H9 (cell line): ENCODE measurements around the gene BHLHA15. TPM values are rescaled to one million over a fixed set of nuclear protein-coding genes. Genes with fewer than 3 reads are reported as not detected.

Experiments
- DNase-seq: peaks from one replicate; pipeline ENCODE4 v3.0.0-alpha.2; 2017
- H2AFZ ChIP-seq: one replicate; pipeline ENCODE4 v1.6.1; 2013; ENCODE audit warnings: mild to moderate bottlenecking, low read length, control low read depth, moderate library complexity
- H2AK5ac ChIP-seq: 2 replicates; pipeline ENCODE4 v1.6.1; 2013; ENCODE audit warnings: low read length, control low read depth, mixed read lengths; ENCODE audit not compliant: insufficient read length
- H2BK120ac ChIP-seq: one replicate; pipeline ENCODE4 v1.6.1; 2013; ENCODE audit warnings: low read depth, mild to moderate bottlenecking, low read length, control low read depth, inconsistent platforms; ENCODE audit not compliant: poor library complexity, severe bottlenecking
- H2BK12ac ChIP-seq: 2 replicates; pipeline ENCODE4 v1.6.1; 2013; ENCODE audit warnings: low read length, control low read depth, mixed read lengths, low read depth; ENCODE audit not compliant: insufficient read length
- H2BK15ac ChIP-seq: 2 replicates; pipeline ENCODE4 v1.6.1; 2013; ENCODE audit warnings: low read depth, low read length, control low read depth
- H2BK20ac ChIP-seq: one replicate; pipeline ENCODE4 v1.6.1; 2013; ENCODE audit warnings: low read depth, mild to moderate bottlenecking, low read length, control low read depth, inconsistent platforms; ENCODE audit not compliant: poor library complexity, severe bottlenecking
- H2BK5ac ChIP-seq: 2 replicates; pipeline ENCODE4 v1.6.1; 2013; ENCODE audit warnings: low read length, control low read depth, mixed read lengths; ENCODE audit not compliant: insufficient read length
- H3K14ac ChIP-seq: 2 replicates; pipeline ENCODE4 v1.6.1; 2013; ENCODE audit warnings: low read length, control low read depth; ENCODE audit not compliant: insufficient read depth
- H3K18ac ChIP-seq: 2 replicates; pipeline ENCODE4 v1.6.1; 2013; ENCODE audit warnings: low read depth, mild to moderate bottlenecking, mixed read lengths, low read length, control low read depth; ENCODE audit not compliant: insufficient read length
- H3K23ac ChIP-seq: 2 replicates; pipeline ENCODE4 v1.6.1; 2013; ENCODE audit warnings: low read length, control low read depth, mixed read lengths, low read depth; ENCODE audit not compliant: insufficient read length
- H3K23me2 ChIP-seq: 2 replicates; pipeline ENCODE4 v1.6.1; 2013; ENCODE audit warnings: low read depth, mild to moderate bottlenecking, mixed read lengths, low read length, control low read depth; ENCODE audit not compliant: insufficient read length, poor library complexity, severe bottlenecking
- H3K27ac ChIP-seq: 2 replicates; pipeline ENCODE4 v1.5.1; 2013; ENCODE audit warnings: low read length, control low read depth, mixed read lengths, low read depth; ENCODE audit not compliant: insufficient read length
- H3K27me3 ChIP-seq: 2 replicates; pipeline ENCODE4 v1.6.1; 2013; ENCODE audit warnings: low read length, control low read depth, inconsistent platforms; ENCODE audit not compliant: insufficient read depth
- H3K4ac ChIP-seq: 2 replicates; pipeline ENCODE4 v1.6.1; 2013; ENCODE audit warnings: low read depth, mild to moderate bottlenecking, control low read depth, inconsistent platforms, low read length, moderate library complexity
- H3K4me1 ChIP-seq: 2 replicates; pipeline ENCODE4 v1.6.1; 2013; ENCODE audit warnings: low read length, control low read depth, inconsistent platforms; ENCODE audit not compliant: insufficient read depth
- H3K4me2 ChIP-seq: 2 replicates; pipeline ENCODE4 v1.6.1; 2013; ENCODE audit warnings: low read length, control low read depth, mixed read lengths; ENCODE audit not compliant: insufficient read length, insufficient read depth
- H3K56ac ChIP-seq: 2 replicates; pipeline ENCODE4 v1.6.1; 2013; ENCODE audit warnings: low read depth, mild to moderate bottlenecking, mixed read lengths, low read length, control low read depth; ENCODE audit not compliant: insufficient read length
- H3K79me1 ChIP-seq: 2 replicates; pipeline ENCODE4 v1.6.1; 2013; ENCODE audit warnings: low read depth, mild to moderate bottlenecking, moderate library complexity, low read length, control low read depth, inconsistent platforms; ENCODE audit not compliant: insufficient read depth, poor library complexity, severe bottlenecking
- H3K79me2 ChIP-seq: 2 replicates; pipeline ENCODE4 v1.6.1; 2013; ENCODE audit warnings: low read length, control low read depth, inconsistent platforms; ENCODE audit not compliant: insufficient read depth
- H3K9ac ChIP-seq: 2 replicates; pipeline ENCODE4 v1.6.1; 2013; ENCODE audit warnings: low read length, control low read depth, mixed read lengths; ENCODE audit not compliant: insufficient read length; ENCODE audit errors: extremely low read depth
- H3K9me3 ChIP-seq: one replicate; pipeline ENCODE4 v1.6.1; 2013; ENCODE audit warnings: low read depth, low read length, inconsistent platforms; ENCODE audit not compliant: control insufficient read depth
- H3T11ph ChIP-seq: one replicate; pipeline ENCODE4 v1.6.1; 2013; ENCODE audit warnings: mild to moderate bottlenecking, low read length, control low read depth, inconsistent platforms
- H4K20me1 ChIP-seq: one replicate; pipeline ENCODE4 v1.6.1; 2013; ENCODE audit not compliant: control insufficient read depth, insufficient read length, insufficient read depth
- H4K5ac ChIP-seq: 2 replicates; pipeline ENCODE4 v1.6.1; 2013; ENCODE audit warnings: low read depth, mild to moderate bottlenecking, mixed read lengths, low read length, control low read depth; ENCODE audit not compliant: insufficient read length
- H4K8ac ChIP-seq: replicated peaks from 2 replicates; pipeline ENCODE4 v1.6.1; 2013; ENCODE audit warnings: low read length, control low read depth, mixed read lengths, low read depth; ENCODE audit not compliant: insufficient read length
- H4K91ac ChIP-seq: 2 replicates; pipeline ENCODE4 v1.6.1; 2013; ENCODE audit warnings: low read depth, mild to moderate bottlenecking, moderate library complexity, mixed read lengths, low read length, control low read depth; ENCODE audit not compliant: insufficient read length
- H3K27ac Mint-ChIP-seq, 3 experiments: 2 replicates in 2 of 3; 3 replicates in 1 of 3; pipeline ENCODE4 v1.8.0; 2020 to 2021; ENCODE audit warnings: mixed read lengths in 3 of 3, mild to moderate bottlenecking in 1 of 3, moderate library complexity in 1 of 3
- H3K27me3 Mint-ChIP-seq: 2 replicates; pipeline ENCODE4 v1.8.0; 2021; ENCODE audit warnings: low read depth, mild to moderate bottlenecking, moderate library complexity, mixed read lengths
- H3K36me3 Mint-ChIP-seq, 3 experiments: 2 replicates in 2 of 3; 3 replicates in 1 of 3; pipeline ENCODE4 v1.8.0; 2020 to 2021; ENCODE audit warnings: low read depth in 3 of 3, mixed read lengths in 3 of 3; ENCODE audit not compliant: insufficient read depth in 1 of 3
- H3K4me1 Mint-ChIP-seq, 2 experiments: 2 replicates each; pipeline ENCODE4 v1.8.0; 2020; ENCODE audit warnings: mixed read lengths in 2 of 2
- H3K4me3 Mint-ChIP-seq, 2 experiments: 2 replicates in 1 of 2; 3 replicates in 1 of 2; pipeline ENCODE4 v1.8.0; 2020 to 2021; ENCODE audit warnings: mild to moderate bottlenecking in 2 of 2, mixed read lengths in 2 of 2, moderate library complexity in 1 of 2
- H3K9me3 Mint-ChIP-seq, 2 experiments: 2 replicates in 1 of 2; 3 replicates in 1 of 2; pipeline ENCODE4 v1.8.0; 2020; ENCODE audit warnings: mild to moderate bottlenecking in 2 of 2, mixed read lengths in 2 of 2, moderate library complexity in 1 of 2
- CTCF ChIP-seq: fragments of 200-600 bp; sonication (generic); conservative IDR thresholded peaks from 3 replicates; pipeline ENCODE4 v1.8.0; 2021; ENCODE audit warnings: antibody characterized with exemption, mild to moderate bottlenecking
- WGBS: extraction: QIAGEN DNeasy Blood & Tissue Kit; methylation state at CpG from one replicate; pipeline ENCODE4 v1.1.7; 2013; ENCODE audit warnings: missing lambda C conversion rate, low lambda C conversion rate, mixed read lengths; ENCODE audit not compliant: insufficient read length; ENCODE audit errors: extremely low coverage; 5-methylcytosine and 5-hydroxymethylcytosine counted together
- total RNA-seq: library from RNA; stranded (reverse); gene quantifications from 2 replicates; pipeline ENCODE4 v1.2.1, GENCODE V29; 2021

The BHLHA15 gene
- total RNA-seq, 1 experiment from 2014 or later, result 1.4 TPM

GRCh38 chr7:98175260-98175940, 35.8 kb upstream of the BHLHA15 start:
- TF ChIP-seq CTCF, result no peak
- no peaks in the 10 kb centered on the region for H3K9me3 ChIP-seq
- no peak for DNase-seq
- no peak overlapping the region for H2AK5ac ChIP-seq
- Mint-ChIP-seq H3K27ac (no peak overlapping the region), H3K27me3 (no peaks in the 10 kb centered on the region), H3K4me1 (peaks cover 0 to 4% of the 10 kb centered on the region in 2 experiments; a peak in 1 of 4 replicates), H3K9me3 (no peaks in the 10 kb centered on the region), H3K36me3 (peaks cover 10 to 26% (median 13%) of the 10 kb centered on the region in 3 experiments; a peak in 6 of 7 replicates), H3K4me3 (no peak overlapping the region)
- H4K20me1 ChIP-seq, result no peaks in the 10 kb centered on the region
- no peak overlapping the region for H3K27ac ChIP-seq
- H2AFZ ChIP-seq, result no peak overlapping the region
- H3K14ac ChIP-seq, result no peak overlapping the region
- no peak overlapping the region for H4K91ac ChIP-seq
- no peaks in the 10 kb centered on the region for H3K23me2 ChIP-seq
- peaks cover 3% of the 10 kb centered on the region for H3K79me1 ChIP-seq
- H3T11ph ChIP-seq, result no peak overlapping the region
- no peak overlapping the region for H3K4me2 ChIP-seq
- no peak overlapping the region for H2BK20ac ChIP-seq
- no peak overlapping the region for H2BK12ac ChIP-seq
- no peaks in the 10 kb centered on the region for H3K27me3 ChIP-seq
- H4K8ac ChIP-seq, result no peak overlapping the region
- H3K18ac ChIP-seq, result no peak overlapping the region
- H3K23ac ChIP-seq, result no peak overlapping the region
- no peak overlapping the region for H2BK15ac ChIP-seq
- H3K4me1 ChIP-seq, result no peaks in the 10 kb centered on the region
- WGBS, result no CpG with 5 or more reads among the region's 8 CpGs
- H4K5ac ChIP-seq, result no peak overlapping the region
- no peak overlapping the region for H3K4ac ChIP-seq
- H3K56ac ChIP-seq, result no peak overlapping the region
- no peak overlapping the region for H3K9ac ChIP-seq
- no peak overlapping the region for H2BK120ac ChIP-seq
- H3K79me2 ChIP-seq, result no peaks in the 10 kb centered on the region
- H2BK5ac ChIP-seq, result no peak overlapping the region
